Psoas muscle (tissue), 8 donors: ENCODE measurements around the gene OSCP1. TPM values are rescaled to one million over a fixed set of nuclear protein-coding genes. Genes with fewer than 3 reads are reported as not detected.

Source experiments
- ATAC-seq, 4 donors: fragments of 200-7000 bp; cut with Tn5 transposase; one replicate each; pipeline ENCODE4 v1.9.1; 2020; ENCODE audit warnings: moderate library complexity in 3 of 4, mild to moderate bottlenecking in 2 of 4
- DNase-seq, 2 donors: peaks; one replicate each; pipeline ENCODE4 v3.0.0-alpha.2; 2020
- H3K27ac ChIP-seq: fragments of 200-600 bp; one replicate; pipeline ENCODE4 v1.8.0; 2022
- H3K27me3 ChIP-seq, 3 donors: fragments of 200-600 bp in 1 of 3; one replicate each; pipeline versions ENCODE4 v1.6.1 to v1.8.0; 2013 to 2022; ENCODE audit warnings: low read length in 2 of 3, mild to moderate bottlenecking in 2 of 3, moderate library complexity in 1 of 3; ENCODE audit not compliant: insufficient read depth in 3 of 3
- H3K36me3 ChIP-seq, 2 donors: fragments of 200-600 bp in 1 of 2; one replicate each; pipeline versions ENCODE4 v1.6.1 to v1.8.0; 2013 to 2022; ENCODE audit warnings: low read depth in 1 of 2, mild to moderate bottlenecking in 1 of 2, moderate library complexity in 1 of 2; ENCODE audit not compliant: insufficient read depth in 1 of 2
- H3K4me1 ChIP-seq: fragments of 200-600 bp; one replicate; pipeline ENCODE4 v1.8.0; 2022
- H3K4me3 ChIP-seq: fragments of 200-600 bp; one replicate; pipeline ENCODE4 v1.8.0; 2022; ENCODE audit warnings: mild to moderate bottlenecking
- H3K9me3 ChIP-seq: fragments of 200-600 bp; one replicate; pipeline ENCODE4 v1.8.0; 2022
- WGBS, 3 donors: extraction: QIAGEN DNeasy Blood & Tissue Kit; methylation state at CpG; one replicate each; pipeline versions ENCODE4 v1.1.6 to v1.1.7; 2013; 5-methylcytosine and 5-hydroxymethylcytosine counted together
- intact Hi-C, 2 donors: fragments of 100-400 bp; cut with DNase I; formaldehyde crosslinking; loops; one replicate each; pipeline versions ENCODE4 v1.11.0 to v1.14.2; 2022
- polyA plus RNA-seq, 3 donors: library from polyadenylated mRNA; stranded (reverse); fragments of 200-250 nt; gene quantifications; one replicate each; pipeline ENCODE4 v1.2.3, GENCODE V29; 2013
- total RNA-seq, 4 donors: library from RNA; stranded (reverse); fragmentation: NEBNext Ultra II Directional in 2 of 4; extraction: Animal tissue kit (Norgen Biotek cat#: 25700) in 2 of 4; gene quantifications; one replicate each; pipeline versions ENCODE4 v1.2.1 to v1.2.4, GENCODE V29; 2021 to 2023
- TF ChIP-seq, protein P1 (sequence below): fragments of 200-600 bp; IDR thresholded peaks from one replicate; pipeline ENCODE4 v1.8.0; 2022; ENCODE audit warnings: antibody characterized with exemption
- donor health status: healthy with polysubstance abuse.
- donor health status: DM: no; HTN: no; CAD: no; lungs with moderate emphysema.
- donor health status: Bipolar disorder and iron deficiency.
- donor health status: healthy.
- donor health status: DM: yes; HTN: yes; CAD: no.
- donor health status: DM: no; HTN: no; CAD: no.
- donor health status: DM: no; HTN: no; CAD: no.
- donor health status: DM: yes; HTN: yes; CAD: no.

OSCP1 gene
- total and polyA plus RNA-seq, 7 donors = 2.5 to 5.5 (median 4.2) TPM

DNA sequence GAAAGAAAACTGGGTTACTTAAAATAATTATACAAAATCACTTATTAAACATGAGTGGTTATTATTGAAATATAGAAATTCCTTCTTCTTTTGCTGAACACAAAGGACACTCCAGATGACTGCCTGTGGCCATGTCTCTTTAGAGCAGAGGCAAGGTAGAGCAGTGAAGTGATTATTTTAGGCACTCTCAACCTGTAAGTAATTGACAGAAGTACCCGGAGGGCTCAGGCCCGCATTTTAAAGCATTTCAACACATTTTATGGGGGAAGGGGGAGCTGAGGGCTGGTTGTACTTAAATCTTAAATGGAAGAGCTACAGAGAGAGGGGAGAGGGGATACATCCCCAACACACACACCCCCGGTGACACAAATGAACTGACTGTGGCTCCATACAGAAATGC is 10.2 kb downstream of the OSCP1 start:
- no peak overlapping the region for H3K27ac ChIP-seq
- ATAC-seq = no peak
- intact Hi-C loops = no loop called here
- no peaks in the 10 kb centered on the region for H3K9me3 ChIP-seq
- no peaks in the 10 kb centered on the region for H3K4me1 ChIP-seq
- TF ChIP-seq, protein P1, sequence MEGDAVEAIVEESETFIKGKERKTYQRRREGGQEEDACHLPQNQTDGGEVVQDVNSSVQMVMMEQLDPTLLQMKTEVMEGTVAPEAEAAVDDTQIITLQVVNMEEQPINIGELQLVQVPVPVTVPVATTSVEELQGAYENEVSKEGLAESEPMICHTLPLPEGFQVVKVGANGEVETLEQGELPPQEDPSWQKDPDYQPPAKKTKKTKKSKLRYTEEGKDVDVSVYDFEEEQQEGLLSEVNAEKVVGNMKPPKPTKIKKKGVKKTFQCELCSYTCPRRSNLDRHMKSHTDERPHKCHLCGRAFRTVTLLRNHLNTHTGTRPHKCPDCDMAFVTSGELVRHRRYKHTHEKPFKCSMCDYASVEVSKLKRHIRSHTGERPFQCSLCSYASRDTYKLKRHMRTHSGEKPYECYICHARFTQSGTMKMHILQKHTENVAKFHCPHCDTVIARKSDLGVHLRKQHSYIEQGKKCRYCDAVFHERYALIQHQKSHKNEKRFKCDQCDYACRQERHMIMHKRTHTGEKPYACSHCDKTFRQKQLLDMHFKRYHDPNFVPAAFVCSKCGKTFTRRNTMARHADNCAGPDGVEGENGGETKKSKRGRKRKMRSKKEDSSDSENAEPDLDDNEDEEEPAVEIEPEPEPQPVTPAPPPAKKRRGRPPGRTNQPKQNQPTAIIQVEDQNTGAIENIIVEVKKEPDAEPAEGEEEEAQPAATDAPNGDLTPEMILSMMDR = no peak
- no peak for DNase-seq
- no peak overlapping the region for H3K4me3 ChIP-seq
- 66 to 78% (median 74%) methylated on average over 3 of the region's 3 CpGs for WGBS, 3 donors
- no peaks in the 10 kb centered on the region for H3K27me3 ChIP-seq
- H3K36me3 ChIP-seq = peaks cover 0 to 33% of the 10 kb centered on the region in 2 donors

DNA sequence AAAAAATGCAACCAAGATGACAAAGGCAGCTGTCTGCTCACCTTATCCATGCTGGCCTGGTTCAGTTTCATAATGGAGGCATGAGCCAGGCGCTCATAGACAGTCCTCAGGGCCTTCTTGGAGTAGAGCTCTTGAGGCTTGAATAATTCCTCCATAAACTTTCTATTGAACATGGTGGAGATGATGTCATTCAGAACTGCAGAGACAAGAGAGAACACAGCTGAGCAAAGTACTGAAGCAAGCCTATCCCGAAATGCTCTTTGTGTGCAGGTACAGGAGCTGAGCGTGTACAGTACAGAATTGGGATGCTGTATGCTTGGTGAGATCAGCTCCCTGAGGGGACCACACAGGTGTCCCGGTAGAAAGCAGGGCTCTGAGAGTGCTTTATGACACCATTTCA is 11.5 kb downstream of the OSCP1 start:
- intact Hi-C loops = no loop called here
- DNase-seq = no peak
- H3K4me3 ChIP-seq = no peak overlapping the region
- TF ChIP-seq, protein P1 = no peak
- WGBS, 3 donors = 92 to 96% (median 93%) methylated on average over 4 of the region's 4 CpGs
- H3K9me3 ChIP-seq = no peaks in the 10 kb centered on the region
- no peaks in the 10 kb centered on the region for H3K27me3 ChIP-seq
- no peaks in the 10 kb centered on the region for H3K4me1 ChIP-seq
- ATAC-seq = no peak
- peaks cover 0 to 33% of the 10 kb centered on the region in 2 donors for H3K36me3 ChIP-seq
- H3K27ac ChIP-seq = no peak overlapping the region

DNA sequence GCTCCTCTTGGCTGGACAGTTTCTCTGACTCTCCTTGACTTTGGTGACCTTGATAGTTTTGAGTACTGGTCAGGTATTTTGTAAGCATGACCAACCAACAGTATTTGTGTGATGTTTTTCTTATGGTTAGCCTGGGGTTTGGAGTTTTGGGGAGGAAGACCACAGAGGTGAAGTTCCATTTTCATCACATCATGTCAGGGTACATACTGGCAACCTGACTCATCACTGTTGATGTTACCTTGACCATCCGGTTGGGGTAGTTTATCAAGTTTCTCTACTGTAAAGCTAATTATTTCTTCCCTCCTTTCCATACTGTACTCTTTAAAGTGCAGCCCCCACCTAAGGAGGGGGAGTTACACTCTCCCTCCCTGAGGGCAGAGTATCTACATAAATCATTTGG is 13.4 kb downstream of the OSCP1 start:
- peaks cover under 1 to 29% of the 10 kb centered on the region in 2 donors for H3K36me3 ChIP-seq
- WGBS, 3 donors = 82 to 89% (median 87%) methylated on average over 1 of the region's 1 CpG

DNA sequence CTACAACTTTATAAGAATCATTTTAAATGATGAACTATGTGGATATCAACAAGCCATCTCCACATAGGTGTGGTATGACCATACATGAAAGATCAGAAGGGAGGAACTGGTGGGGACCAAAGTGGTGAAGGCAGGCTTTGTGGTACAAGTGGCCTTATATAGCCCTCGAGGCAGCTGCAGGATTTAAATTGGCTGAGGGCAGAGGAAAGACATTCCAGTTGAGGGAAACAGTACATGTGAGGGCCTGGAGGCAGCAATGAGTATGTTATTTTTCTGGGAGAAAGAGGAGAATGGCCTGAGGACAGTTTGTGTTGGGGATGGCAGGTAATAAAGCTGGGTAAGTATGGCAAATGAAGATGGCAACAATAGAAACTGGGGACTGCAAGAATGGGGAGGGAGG is 17.1 kb downstream of the OSCP1 start:
- intact Hi-C loops = no loop called here
- 30 to 42% (median 38%) methylated on average over 1 of the region's 1 CpG for WGBS, 3 donors
- no peaks in the 10 kb centered on the region for H3K27me3 ChIP-seq
- no peak overlapping the region for H3K27ac ChIP-seq
- no peaks in the 10 kb centered on the region for H3K4me1 ChIP-seq
- DNase-seq (no peak), ATAC-seq (no peak)
- peaks cover 3 to 29% of the 10 kb centered on the region in 2 donors for H3K36me3 ChIP-seq
- no peaks in the 10 kb centered on the region for H3K9me3 ChIP-seq
- TF ChIP-seq, protein P1 = no peak
- H3K4me3 ChIP-seq = no peak overlapping the region

More for the DNA sequence above, 13.4 kb downstream of the OSCP1 start:
- Histone ChIP-seq H3K27ac (no peak overlapping the region), H3K4me1 (no peaks in the 10 kb centered on the region), H3K9me3 (no peaks in the 10 kb centered on the region), H3K4me3 (no peak overlapping the region), H3K27me3 (no peaks in the 10 kb centered on the region)
- intact Hi-C loops = no loop called here
- TF ChIP-seq, protein P1 = no peak
- ATAC-seq = no peak
- no peak for DNase-seq

DNA sequence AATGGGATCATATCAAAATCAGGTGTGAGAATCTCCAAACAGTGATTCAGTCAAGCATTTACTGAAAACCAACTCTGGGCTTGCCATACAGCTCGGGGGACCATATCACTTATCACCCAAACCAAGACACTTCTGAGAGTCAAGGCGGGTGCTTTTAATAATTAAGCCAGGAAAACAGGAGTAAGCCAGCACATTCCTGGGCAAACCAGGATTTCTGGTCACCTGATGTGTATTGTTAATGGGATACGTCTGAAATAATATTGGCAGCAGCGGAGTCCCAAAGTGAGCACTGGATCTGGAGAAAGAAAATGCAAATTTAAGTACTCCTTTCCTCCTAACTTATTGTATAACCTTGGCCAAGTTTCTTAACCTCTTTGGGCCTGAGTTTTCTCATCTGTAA is 17.6 kb downstream of the OSCP1 start:
- Histone ChIP-seq H3K27ac (no peak overlapping the region), H3K4me1 (no peaks in the 10 kb centered on the region), H3K36me3 (peaks cover 3 to 25% of the 10 kb centered on the region in 2 donors), H3K27me3 (no peaks in the 10 kb centered on the region), H3K9me3 (no peaks in the 10 kb centered on the region), H3K4me3 (no peak overlapping the region)
- DNase-seq (no peak), ATAC-seq (no peak)
- WGBS, 3 donors = 75 to 80% (median 78%) methylated on average over 4 of the region's 4 CpGs
- intact Hi-C loops = no loop called here
- TF ChIP-seq, protein P1 = no peak
